Dedifferentiated amniotic fluid mesenchymal stem cell (primary cell): ENCODE measurements around the gene ADAMTS6.

ENCODE experiments used
- DNase-seq: peaks from one replicate; pipeline ENCODE4 v3.0.0-alpha.2; 2016; ENCODE audit errors: extremely low spot score

ADAMTS6 gene

GRCh38 chr5:65290677-65291076, 191.0 kb downstream of the ADAMTS6 start:
- no peak for DNase-seq

- no peak for DNase-seq
Measured at GRCh38 chr5:65288657-65289056, 193.1 kb downstream of the ADAMTS6 start.

GRCh38 chr5:65279603-65280002, 202.1 kb downstream of the ADAMTS6 start:
- DNase-seq = no peak

- DNase-seq = no peak
Measured at GRCh38 chr5:65276178-65276890, 205.4 kb downstream of the ADAMTS6 start.

- no peak for DNase-seq
Measured at GRCh38 chr5:65271906-65272305, 209.8 kb downstream of the ADAMTS6 start.

- DNase-seq = no peak
Measured at GRCh38 chr5:65268525-65268924, 213.2 kb downstream of the ADAMTS6 start.

GRCh38 chr5:65264420-65264819, 217.3 kb downstream of the ADAMTS6 start:
- DNase-seq = no peak

GRCh38 chr5:65263321-65263720, 218.4 kb downstream of the ADAMTS6 start:
- DNase-seq = no peak

- DNase-seq = peak; percentile 80
Measured at GRCh38 chr5:65262649-65263059, 219.1 kb downstream of the ADAMTS6 start.

GRCh38 chr5:65262096-65262495, 219.6 kb downstream of the ADAMTS6 start:
- DNase-seq = no peak

GRCh38 chr5:65261499-65261898, 220.2 kb downstream of the ADAMTS6 start:
- DNase-seq = no peak

GRCh38 chr5:65255294-65255693, 226.4 kb downstream of the ADAMTS6 start:
- DNase-seq = no peak

- DNase-seq = no peak
Measured at GRCh38 chr5:65252977-65253376, 228.7 kb downstream of the ADAMTS6 start.

GRCh38 chr5:65248896-65249295, 232.8 kb downstream of the ADAMTS6 start:
- no peak for DNase-seq

- DNase-seq = no peak
Measured at GRCh38 chr5:65247594-65247993, 234.1 kb downstream of the ADAMTS6 start.

GRCh38 chr5:65246741-65247140, 235.0 kb downstream of the ADAMTS6 start:
- no peak for DNase-seq

- DNase-seq = no peak
Measured at GRCh38 chr5:65244031-65244430, 237.7 kb downstream of the ADAMTS6 start.

- DNase-seq = no peak
Measured at GRCh38 chr5:65243161-65243560, 238.6 kb downstream of the ADAMTS6 start.

- no peak for DNase-seq
Measured at GRCh38 chr5:65229841-65230240, 251.9 kb downstream of the ADAMTS6 start.

GRCh38 chr5:65213921-65214525, 267.7 kb downstream of the ADAMTS6 start:
- no peak for DNase-seq

GRCh38 chr5:65209341-65209740, 272.4 kb downstream of the ADAMTS6 start:
- peak; percentile 61 for DNase-seq

- DNase-seq = no peak
Measured at GRCh38 chr5:65204966-65205365, 276.8 kb downstream of the ADAMTS6 start.

- peak; percentile 85 for DNase-seq
Measured at GRCh38 chr5:65203746-65204145, 278.0 kb downstream of the ADAMTS6 start.
